PC-3 (cell line): Measurements from ENCODE around the gene CKAP4. TPM values are rescaled to one million over a fixed set of nuclear protein-coding genes. Genes with fewer than 3 reads are reported as not detected.

Experiments used
- ATAC-seq: fragments of 200-7000 bp; cut with Tn5 transposase; 2 replicates; pipeline ENCODE4 v1.9.1; 2020; ENCODE audit warnings: mild to moderate bottlenecking, moderate library complexity
- BruUV-seq: library from RNA; stranded (reverse); fragments of 400-500 nt; replicated peaks from 2 replicates; lab custom pipeline; 2021; lab: Mats Ljungman, UMichigan
- CTCF ChIA-PET: fragments of 300-600 bp; sonication (Branson Sonifier 250); formaldehyde crosslinking; loops from one replicate; lab custom pipeline; 2022; ENCODE audit warnings: antibody characterized with exemption; lab: Charles Lee
- POLR2A ChIA-PET: fragments of 300-600 bp; sonication (Branson Sonifier 250); formaldehyde crosslinking; loops from one replicate; lab custom pipeline; 2022; ENCODE audit warnings: antibody characterized with exemption; ENCODE audit not compliant: unreplicated experiment; lab: Charles Lee
- DNase-seq: peaks from one replicate; pipeline ENCODE4 v3.0.0-alpha.2; 2015
- H2AFZ ChIP-seq: fragments of 300-600 bp; sonication (generic); 2 replicates; pipeline ENCODE4 v1.6.0; 2016; ENCODE audit warnings: antibody characterized with exemption, low read length
- H3F3A ChIP-seq: fragments of 300-600 bp; sonication (generic); one replicate; pipeline ENCODE4 v1.6.0; 2017; ENCODE audit warnings: antibody characterized with exemption, low read length, control low read depth, mild to moderate bottlenecking; ENCODE audit not compliant: unreplicated experiment
- H3K27ac ChIP-seq: fragments of 300-600 bp; sonication (generic); 2 replicates; pipeline ENCODE4 v1.5.1; 2016; ENCODE audit warnings: mild to moderate bottlenecking, low read length
- H3K27me3 ChIP-seq: fragments of 300-600 bp; sonication (generic); 2 replicates; pipeline ENCODE4 v1.6.1; 2016; ENCODE audit warnings: low read length, mixed read lengths
- H3K36me3 ChIP-seq: fragments of 300-600 bp; sonication (generic); 2 replicates; pipeline ENCODE4 v1.6.1; 2016; ENCODE audit warnings: low read depth, mixed run types, low read length, mixed read lengths
- H3K4me1 ChIP-seq: fragments of 300-600 bp; sonication (generic); 2 replicates; pipeline ENCODE4 v1.5.1; 2016; ENCODE audit warnings: low read length; ENCODE audit not compliant: insufficient read depth
- H3K4me2 ChIP-seq: fragments of 300-600 bp; sonication (generic); 2 replicates; pipeline ENCODE4 v1.6.0; 2016; ENCODE audit warnings: low read length
- H3K4me3 ChIP-seq: fragments of 300-600 bp; sonication (generic); 2 replicates; pipeline ENCODE4 v1.5.1; 2016; ENCODE audit warnings: mild to moderate bottlenecking, low read length, mixed read lengths
- H3K79me2 ChIP-seq: fragments of 300-600 bp; sonication (generic); 2 replicates; pipeline ENCODE4 v1.6.1; 2017; ENCODE audit warnings: low read length, mixed read lengths
- H3K9ac ChIP-seq: fragments of 300-600 bp; sonication (generic); 2 replicates; pipeline ENCODE4 v1.6.0; 2016; ENCODE audit warnings: mild to moderate bottlenecking, low read length
- H3K9me2 ChIP-seq: fragments of 300-600 bp; sonication (generic); replicated peaks from 2 replicates; pipeline ENCODE4 v1.6.1; 2016; ENCODE audit warnings: mixed run types, low read length, mixed read lengths
- H3K9me3 ChIP-seq: fragments of 300-600 bp; sonication (generic); 2 replicates; pipeline ENCODE4 v1.6.1; 2016; ENCODE audit warnings: low read length, mixed read lengths
- H4K20me1 ChIP-seq: fragments of 300-600 bp; sonication (generic); 2 replicates; pipeline ENCODE4 v1.6.1; 2016; ENCODE audit warnings: low read length, mixed read lengths
- CTCF ChIP-seq: fragments of 300-600 bp; sonication (generic); conservative IDR thresholded peaks from 2 replicates; pipeline ENCODE4 v1.5.1; 2017; ENCODE audit warnings: antibody characterized with exemption, low read depth, mild to moderate bottlenecking, low read length
- EZH2 ChIP-seq: fragments of 300-600 bp; sonication (generic); IDR thresholded peaks from one replicate; pipeline ENCODE4 v1.6.1; 2017; ENCODE audit warnings: antibody characterized with exemption, mild to moderate bottlenecking, low read length; ENCODE audit not compliant: unreplicated experiment
- EZH2phosphoT487 ChIP-seq: fragments of 300-600 bp; sonication (generic); IDR thresholded peaks from 2 replicates; pipeline ENCODE4 v1.6.1; 2018; ENCODE audit warnings: mild to moderate bottlenecking, antibody characterized with exemption, low read length, borderline replicate concordance
- intact Hi-C: fragments of 100-400 bp; cut with micrococcal nuclease; formaldehyde crosslinking; loops from 2 replicates; pipeline ENCODE4 v1.9.0; 2023
- total RNA-seq: library from RNA; depleted of rRNA; stranded (reverse); fragments of >200 nt; gene quantifications from 2 replicates; pipeline ENCODE4 v1.2.3, GENCODE V29; 2014

Gene CKAP4
- total RNA-seq, 1 experiment from 2014 or later: 76.3 TPM

DNA sequence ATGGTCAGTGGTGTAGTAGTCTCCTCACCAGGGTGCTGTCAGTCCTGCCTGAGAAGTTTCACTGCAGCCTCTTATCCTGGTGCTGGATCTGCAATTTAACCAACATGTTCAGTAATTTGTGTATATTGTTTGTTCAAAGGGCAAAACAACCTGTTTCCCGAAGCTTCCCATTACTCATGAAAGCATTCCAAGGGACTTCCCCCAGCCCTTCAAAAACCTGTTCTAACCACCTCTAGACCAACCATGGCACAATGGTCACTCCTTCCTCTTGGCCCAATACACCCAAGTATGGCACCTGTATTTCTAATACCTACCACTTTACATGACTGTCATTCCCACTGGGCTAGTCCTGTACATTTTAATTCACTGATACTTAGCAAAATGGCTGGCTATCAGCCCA is 12.1 kb downstream of the CKAP4 start:
- Histone ChIP-seq H3K9me3 (no peaks in the 10 kb centered on the region), H3K4me2 (no peak overlapping the region), H3K27ac (no peak overlapping the region), H3K36me3 (peaks cover 26% of the 10 kb centered on the region; the same call in 1 of the 2 replicates), H4K20me1 (no peaks in the 10 kb centered on the region), H3K4me1 (no peaks in the 10 kb centered on the region), H3K4me3 (no peak overlapping the region), H3K9ac (no peak overlapping the region), H3K27me3 (no peaks in the 10 kb centered on the region), H3K9me2 (no peaks in the 10 kb centered on the region), H3K79me2 (peaks cover 9% of the 10 kb centered on the region), H3F3A (no peaks in the 10 kb centered on the region), H2AFZ (no peak overlapping the region)
- ATAC-seq (peak; percentile 23; the same call in 1 of the 2 replicates), DNase-seq (peak; percentile 26)
- no TSS peak for BruUV-seq
- TF ChIP-seq CTCF (no peak), EZH2 (no peak), EZH2phosphoT487 (no peak)
- ChIA-PET POLR2A (interaction anchor here (0.7 kb wide), 1 partner anchor 96 kb away, joined by 3 read pairs; no protein-coding TSS in a partner anchor), CTCF (no interaction called here)
- intact Hi-C loops: no loop called here

GRCh38 chr12:106234449-106234848 is 13.4 kb downstream of the CKAP4 start:
- Histone ChIP-seq H4K20me1 (no peaks in the 10 kb centered on the region), H3F3A (no peaks in the 10 kb centered on the region), H3K4me1 (no peaks in the 10 kb centered on the region), H3K4me2 (no peak overlapping the region), H3K9me3 (no peaks in the 10 kb centered on the region), H3K9me2 (no peaks in the 10 kb centered on the region), H3K79me2 (no peaks in the 10 kb centered on the region), H3K36me3 (peaks cover 14% of the 10 kb centered on the region; the same call in 1 of the 2 replicates), H2AFZ (no peak overlapping the region), H3K27me3 (no peaks in the 10 kb centered on the region), H3K9ac (no peak overlapping the region), H3K4me3 (no peak overlapping the region), H3K27ac (no peak overlapping the region)
- ChIA-PET POLR2A (no interaction called here), CTCF (no interaction called here)
- ATAC-seq (peak; percentile 67), DNase-seq (peak; percentile 21)
- no TSS peak for BruUV-seq
- no peak for TF ChIP-seq EZH2phosphoT487
- intact Hi-C loops: no loop called here

GRCh38 chr12:106233011-106233410 is 14.8 kb downstream of the CKAP4 start:
- POLR2A ChIA-PET: interaction anchor here (0.6 kb wide), 1 partner anchor 88 kb away, joined by 6 read pairs; no protein-coding TSS in a partner anchor

More at GRCh38 chr12:106233011-106233410, 14.8 kb downstream of the CKAP4 start:
- CTCF ChIA-PET: no interaction called here
- Histone ChIP-seq H3K4me1 (peaks cover under 1% of the 10 kb centered on the region; the same call in 1 of the 2 replicates), H3K9ac (no peak overlapping the region), H3K9me2 (no peaks in the 10 kb centered on the region), H3K4me2 (no peak overlapping the region), H3F3A (no peaks in the 10 kb centered on the region), H4K20me1 (no peaks in the 10 kb centered on the region), H2AFZ (no peak overlapping the region), H3K4me3 (no peak overlapping the region), H3K9me3 (no peaks in the 10 kb centered on the region), H3K27ac (no peak overlapping the region), H3K27me3 (no peaks in the 10 kb centered on the region), H3K36me3 (peaks cover under 1% of the 10 kb centered on the region; the same call in 1 of the 2 replicates), H3K79me2 (no peaks in the 10 kb centered on the region)
- DNase-seq: no peak
- intact Hi-C loops: no loop called here
- no TSS peak for BruUV-seq
- no peak for TF ChIP-seq CTCF
- ATAC-seq: no peak
